Neural progenitor cell (in vitro differentiated cells): ENCODE data around the gene CAMK2D.

Experiments
- EZH2 ChIP-seq: fragments of 200-600 bp; sonication (generic); IDR thresholded peaks from 2 replicates; pipeline ENCODE4 v1.6.1; 2017; ENCODE audit warnings: antibody characterized with exemption, mild to moderate bottlenecking, moderate library complexity
- EZH2phosphoT487 ChIP-seq: fragments of 200-600 bp; sonication (generic); IDR thresholded peaks from 2 replicates; pipeline ENCODE4 v1.6.1; 2017; ENCODE audit warnings: antibody characterized with exemption
- TF ChIP-seq, protein P1 (sequence below): fragments of 200-600 bp; sonication (generic); IDR thresholded peaks from 2 replicates; pipeline ENCODE4 v1.5.1; 2017; ENCODE audit warnings: antibody characterized with exemption, mild to moderate bottlenecking

DNA sequence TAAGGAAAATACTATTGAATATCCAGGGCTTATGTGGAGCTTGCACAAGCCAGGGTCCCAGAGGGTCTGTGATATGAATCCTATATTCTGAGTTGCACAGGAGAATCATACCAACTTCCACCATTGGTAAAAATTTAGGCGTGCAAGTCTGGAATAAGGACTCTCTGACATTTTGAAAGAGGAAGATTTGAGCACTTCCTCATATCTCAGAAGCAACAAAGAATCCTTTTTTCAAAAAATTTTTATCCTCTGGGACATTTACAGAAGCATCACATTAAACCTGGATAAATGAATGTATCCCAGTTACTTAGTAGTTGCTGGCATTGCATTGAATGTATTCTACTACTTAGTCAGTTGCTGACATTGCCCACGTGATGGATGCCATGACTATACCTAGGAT is 24.2 kb upstream of the CAMK2D start:
- TF ChIP-seq, protein P1, sequence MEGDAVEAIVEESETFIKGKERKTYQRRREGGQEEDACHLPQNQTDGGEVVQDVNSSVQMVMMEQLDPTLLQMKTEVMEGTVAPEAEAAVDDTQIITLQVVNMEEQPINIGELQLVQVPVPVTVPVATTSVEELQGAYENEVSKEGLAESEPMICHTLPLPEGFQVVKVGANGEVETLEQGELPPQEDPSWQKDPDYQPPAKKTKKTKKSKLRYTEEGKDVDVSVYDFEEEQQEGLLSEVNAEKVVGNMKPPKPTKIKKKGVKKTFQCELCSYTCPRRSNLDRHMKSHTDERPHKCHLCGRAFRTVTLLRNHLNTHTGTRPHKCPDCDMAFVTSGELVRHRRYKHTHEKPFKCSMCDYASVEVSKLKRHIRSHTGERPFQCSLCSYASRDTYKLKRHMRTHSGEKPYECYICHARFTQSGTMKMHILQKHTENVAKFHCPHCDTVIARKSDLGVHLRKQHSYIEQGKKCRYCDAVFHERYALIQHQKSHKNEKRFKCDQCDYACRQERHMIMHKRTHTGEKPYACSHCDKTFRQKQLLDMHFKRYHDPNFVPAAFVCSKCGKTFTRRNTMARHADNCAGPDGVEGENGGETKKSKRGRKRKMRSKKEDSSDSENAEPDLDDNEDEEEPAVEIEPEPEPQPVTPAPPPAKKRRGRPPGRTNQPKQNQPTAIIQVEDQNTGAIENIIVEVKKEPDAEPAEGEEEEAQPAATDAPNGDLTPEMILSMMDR: no peak
- TF ChIP-seq EZH2phosphoT487 (no peak), EZH2 (no peak)
